DMS53 treated with DMSO at 0.1 percent for 48 hours (cell line): ENCODE data around the gene ACHE.

ENCODE experiments used
- DNase-seq: peaks from one replicate; lab custom pipeline; 2025; ENCODE audit not compliant: unreplicated experiment; lab: John Stamatoyannopoulos, UW

ACHE gene

DNA sequence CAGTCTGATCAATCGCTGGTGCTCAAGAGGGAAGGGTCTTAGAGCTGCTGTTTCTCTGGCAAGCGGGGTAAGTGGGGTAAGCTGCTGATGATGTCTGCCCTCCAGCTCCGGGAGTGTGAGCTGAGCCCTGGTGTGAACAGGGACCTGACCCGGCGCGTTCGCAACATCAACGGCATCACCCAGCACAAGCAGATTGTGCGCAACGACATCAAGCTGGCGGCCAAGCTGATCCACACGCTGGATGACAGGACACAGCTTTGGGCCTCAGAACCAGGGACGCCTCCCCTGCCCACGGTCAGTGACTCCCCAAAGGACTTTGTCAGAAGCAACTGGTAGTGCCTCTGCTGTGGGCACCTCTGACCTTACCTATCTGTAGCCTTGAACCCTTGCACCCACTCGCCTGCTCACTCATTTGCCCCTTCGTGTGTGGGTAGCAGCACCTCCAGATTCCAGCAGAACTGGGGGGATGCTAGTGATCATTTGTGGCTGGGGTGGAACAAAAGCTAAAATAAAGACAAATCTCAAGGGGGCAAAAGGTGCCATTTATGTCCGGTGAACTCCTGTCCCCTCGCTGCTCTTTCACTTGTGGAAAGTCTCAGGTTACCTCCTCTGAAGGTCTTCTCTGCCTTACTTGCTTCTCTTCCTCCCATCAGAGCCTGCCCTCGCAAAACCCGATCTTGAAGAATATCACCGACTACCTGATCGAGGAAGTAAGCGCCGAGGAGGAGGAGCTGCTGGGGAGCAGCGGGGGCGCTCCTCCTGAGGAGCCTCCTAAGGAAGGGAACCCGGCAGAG is 9.3 kb downstream of the ACHE start:
- DNase-seq, result no peak

DNA sequence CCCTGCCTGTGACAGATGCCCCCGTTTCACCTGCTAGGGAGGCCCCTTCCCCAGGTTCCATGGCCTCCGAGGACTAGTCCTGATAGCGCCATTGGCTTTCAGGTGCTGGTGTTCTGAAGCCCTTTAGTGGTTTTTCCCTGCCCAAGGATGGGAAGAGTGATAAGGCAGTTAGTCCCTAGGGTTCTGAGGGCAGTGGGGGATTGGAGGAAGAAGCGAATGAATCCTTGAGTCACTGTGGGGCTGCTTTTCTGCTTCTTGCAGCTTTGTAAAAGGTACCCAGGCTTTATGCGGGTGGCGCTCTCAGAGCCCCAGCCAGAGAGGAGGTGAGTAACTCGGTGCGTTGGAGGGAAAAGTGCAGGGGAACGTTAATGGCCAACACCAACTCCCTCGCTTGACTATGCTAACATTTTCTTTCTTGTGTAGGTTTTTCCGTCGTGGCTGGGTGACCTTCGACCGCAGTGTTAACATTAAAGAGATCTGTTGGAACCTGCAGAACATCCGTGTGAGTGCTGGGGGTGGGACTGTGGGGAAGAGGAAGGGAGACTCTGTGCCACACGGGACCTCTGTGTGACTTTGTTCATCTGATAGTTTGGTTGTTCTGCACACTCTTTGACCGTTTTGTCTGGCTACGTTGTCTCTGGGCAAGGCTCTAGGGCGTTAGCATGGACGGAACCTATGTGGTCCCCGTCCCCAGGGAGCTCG is 10.1 kb downstream of the ACHE start:
- DNase-seq, result no peak

DNA sequence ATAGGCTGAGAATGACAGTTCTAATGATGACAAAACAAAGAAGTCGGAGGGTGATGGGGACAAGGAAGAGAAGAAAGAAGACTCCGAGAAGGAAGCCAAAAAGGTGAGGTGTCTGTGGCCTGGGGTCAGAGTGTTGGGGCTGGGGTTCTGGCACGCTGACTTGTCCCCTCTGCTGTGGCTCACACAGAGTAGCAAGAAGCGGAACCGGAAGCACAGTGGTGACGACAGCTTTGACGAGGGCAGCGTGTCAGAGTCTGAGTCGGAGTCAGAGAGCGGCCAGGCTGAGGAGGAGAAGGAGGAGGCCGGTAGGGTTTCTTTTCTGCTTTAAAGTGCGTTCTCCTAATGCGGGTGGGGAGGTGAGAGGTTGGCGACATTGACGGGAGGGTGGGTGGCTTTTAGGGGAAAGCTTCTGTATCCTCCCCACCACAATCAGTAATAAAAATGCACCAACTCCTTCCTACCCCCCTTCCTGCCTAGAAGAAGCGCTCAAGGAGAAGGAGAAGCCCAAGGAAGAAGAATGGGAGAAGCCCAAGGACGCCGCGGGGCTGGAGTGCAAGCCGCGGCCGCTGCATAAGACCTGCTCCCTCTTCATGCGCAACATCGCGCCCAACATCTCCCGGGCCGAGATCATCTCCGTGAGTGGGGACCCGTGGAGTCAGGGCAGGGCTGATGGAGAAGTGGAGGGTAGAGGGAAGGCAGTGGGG is 10.8 kb downstream of the ACHE start:
- DNase-seq, result no peak

DNA sequence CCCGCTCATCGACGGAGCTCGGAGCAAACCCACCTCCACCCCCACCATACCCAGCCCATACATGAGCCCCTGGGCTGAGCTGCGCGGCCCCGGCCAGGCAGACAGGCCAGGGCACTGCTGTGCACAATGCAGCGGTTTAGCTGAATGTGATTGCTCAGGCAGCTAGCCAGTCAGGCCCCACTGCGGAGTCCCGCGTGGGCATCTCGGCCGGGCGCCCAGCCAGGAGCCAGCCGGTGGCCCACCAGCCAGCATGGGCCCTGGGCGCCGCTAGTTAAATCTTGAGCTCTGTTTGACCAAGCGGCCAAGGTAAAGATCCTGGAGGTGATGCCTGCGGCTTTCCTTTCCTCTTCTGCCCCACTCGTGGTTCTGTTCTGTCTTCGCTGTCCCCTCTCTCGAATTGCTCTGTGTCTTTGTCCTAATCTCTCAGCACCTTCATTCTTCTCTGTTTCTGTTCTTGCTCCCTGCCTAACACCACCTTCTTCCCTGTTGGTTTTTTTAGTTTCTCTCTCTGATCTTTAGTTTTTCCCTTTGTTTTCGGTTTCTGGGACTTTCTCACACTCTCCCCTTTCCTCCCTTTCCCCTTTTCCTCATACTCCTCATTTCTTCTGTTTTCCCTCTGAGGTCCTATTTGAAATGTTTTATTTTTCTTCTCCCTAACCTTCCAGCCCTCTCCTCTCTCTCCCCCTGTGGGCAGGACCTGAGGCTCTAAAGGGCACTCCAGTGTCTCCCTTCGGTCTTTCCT is 12.7 kb downstream of the ACHE start:
- no peak for DNase-seq

DNA sequence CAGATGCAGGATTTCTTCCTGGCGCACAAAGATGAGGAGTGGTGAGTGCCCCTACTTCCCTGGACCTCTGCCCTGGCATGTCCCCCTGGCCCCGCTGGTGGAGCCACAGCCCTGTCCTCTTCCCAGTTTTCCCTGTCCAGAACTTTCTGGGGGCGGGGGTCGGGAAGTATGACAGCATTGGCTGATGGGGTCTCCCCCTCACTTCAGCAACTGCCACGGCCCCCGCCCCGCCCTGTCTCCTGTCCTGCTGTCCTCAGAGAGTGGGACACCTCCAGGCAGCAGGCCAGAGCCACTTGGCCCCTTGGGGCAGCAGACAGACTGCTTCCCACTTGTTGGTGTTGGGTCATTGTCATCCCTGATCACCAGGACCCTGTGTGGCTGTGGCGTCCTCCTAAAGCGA is 13.5 kb downstream of the ACHE start:
- no peak for DNase-seq

DNA sequence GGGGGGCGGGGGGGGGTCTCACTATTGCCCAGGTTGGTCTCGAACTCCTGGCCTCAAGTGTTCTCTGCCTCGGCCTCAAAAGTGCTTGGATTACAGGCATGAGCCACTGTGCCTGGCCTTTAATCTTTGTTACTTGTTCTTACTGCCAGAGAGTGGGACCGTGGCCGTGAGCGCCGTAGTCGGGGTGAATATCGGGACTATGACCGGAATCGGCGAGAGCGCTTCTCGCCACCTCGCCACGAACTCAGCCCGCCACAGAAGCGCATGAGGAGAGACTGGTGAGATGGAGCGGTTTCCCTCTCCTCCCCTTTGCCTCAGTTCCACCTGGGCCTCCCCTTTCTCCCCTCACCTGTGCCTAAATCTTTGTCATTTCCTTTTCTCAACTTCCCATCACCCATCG is 14.6 kb downstream of the ACHE start:
- no peak for DNase-seq

DNA sequence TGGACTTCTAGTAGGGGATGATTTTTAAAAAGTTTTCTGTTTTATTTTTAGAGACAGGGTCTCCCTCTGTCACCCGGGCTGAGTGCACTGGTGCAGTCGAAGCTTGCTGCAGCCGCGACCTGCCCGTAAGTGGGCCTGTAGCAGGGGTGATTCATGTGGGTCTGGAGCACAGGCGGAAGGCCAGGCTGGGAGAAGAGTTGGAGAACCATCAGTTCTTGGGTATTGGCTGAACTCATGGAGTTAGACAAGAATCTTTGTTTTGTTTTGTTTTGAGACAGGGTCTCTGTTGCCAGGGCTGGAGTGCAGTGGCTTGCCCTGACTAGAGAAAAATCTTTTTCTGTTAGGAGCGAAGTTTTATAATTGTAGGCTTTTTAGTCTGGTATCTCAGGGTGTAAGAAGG is 15.0 kb downstream of the ACHE start:
- no peak for DNase-seq

DNA sequence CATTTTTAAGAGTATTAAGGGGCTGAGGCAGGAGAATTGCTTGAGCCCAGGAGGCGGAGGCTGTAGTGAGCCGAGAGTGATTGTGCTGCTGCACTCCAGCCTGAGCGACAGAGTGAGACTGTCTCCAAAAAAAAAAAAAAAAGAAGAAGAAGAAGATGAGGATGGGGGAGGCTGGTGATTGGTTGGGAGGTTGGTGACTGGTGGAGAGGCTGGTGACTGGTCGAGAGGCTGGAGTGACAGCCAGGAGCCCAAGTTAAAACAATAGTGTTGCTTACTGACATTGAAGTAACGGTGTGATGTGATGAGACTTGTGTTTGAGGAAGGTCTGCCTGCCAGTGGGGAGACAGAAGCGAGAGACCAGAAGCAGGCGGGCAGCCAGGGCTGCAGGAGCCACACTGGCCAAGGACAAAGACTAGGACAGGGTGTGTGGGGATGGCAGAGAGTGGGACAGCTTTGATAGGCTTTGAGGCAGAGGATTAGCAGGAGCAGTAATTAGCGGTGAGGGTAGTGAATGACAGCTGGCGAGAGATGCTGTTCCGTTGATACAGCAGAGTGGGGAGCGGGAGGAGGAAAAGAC is 15.9 kb downstream of the ACHE start:
- no peak for DNase-seq

DNA sequence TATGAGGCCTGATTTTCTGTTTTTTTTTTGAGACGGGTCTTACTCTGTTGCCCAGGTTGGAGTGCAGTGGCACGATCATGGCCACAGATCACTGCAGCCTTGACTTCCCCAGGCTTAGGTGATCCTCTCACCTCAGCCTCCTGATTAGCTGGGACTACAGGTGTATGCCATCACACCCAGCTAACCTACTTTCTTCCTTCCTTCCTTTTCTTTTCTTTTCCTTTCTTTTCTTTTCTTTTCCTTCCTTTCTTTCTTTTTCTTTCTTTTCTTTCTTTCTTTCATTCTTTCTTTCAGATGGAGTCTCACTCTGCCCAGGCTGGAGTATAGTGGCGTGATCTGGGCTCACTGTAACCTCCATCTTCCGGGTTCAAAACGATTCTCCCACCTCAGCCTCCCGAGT is 17.0 kb downstream of the ACHE start:
- DNase-seq, result no peak

DNA sequence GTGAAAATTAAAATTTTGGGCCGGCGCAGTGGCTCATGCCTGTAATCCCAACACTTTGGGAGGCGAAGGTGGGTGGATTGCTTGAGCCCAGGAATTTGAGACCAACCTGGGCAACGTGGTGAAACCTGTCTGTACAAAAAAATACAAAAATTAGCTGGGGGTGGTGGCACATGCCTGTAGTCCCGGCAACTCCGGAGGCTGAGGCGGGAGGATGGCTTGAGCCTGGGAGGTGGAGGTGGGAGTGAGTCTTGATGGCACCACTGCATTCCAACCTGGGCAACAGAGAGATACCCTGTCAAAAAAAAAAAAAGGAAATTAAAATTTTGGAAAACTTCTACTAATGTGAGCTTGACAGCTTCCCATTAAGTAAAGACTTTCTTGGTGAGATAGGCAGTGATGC is 17.7 kb downstream of the ACHE start:
- no peak for DNase-seq

DNA sequence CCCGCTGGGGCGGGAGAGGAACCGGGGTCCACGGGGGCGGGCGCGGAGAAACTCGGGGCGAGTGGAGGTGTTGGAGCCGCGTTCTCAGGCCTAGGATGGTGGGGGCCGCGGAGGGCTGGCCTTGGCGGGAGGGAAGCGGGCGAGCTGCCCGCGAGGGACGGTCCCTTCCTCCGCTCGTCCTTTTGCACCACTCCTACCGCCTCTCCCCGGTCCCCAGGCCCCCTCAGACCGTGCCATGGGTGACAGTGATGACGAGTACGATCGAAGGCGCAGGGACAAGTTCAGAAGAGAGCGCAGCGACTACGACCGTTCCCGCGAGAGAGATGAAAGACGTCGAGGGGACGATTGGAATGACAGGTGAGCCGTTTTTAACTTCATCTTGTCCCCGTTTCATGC is 20.3 kb downstream of the ACHE start:
- no peak for DNase-seq

DNA sequence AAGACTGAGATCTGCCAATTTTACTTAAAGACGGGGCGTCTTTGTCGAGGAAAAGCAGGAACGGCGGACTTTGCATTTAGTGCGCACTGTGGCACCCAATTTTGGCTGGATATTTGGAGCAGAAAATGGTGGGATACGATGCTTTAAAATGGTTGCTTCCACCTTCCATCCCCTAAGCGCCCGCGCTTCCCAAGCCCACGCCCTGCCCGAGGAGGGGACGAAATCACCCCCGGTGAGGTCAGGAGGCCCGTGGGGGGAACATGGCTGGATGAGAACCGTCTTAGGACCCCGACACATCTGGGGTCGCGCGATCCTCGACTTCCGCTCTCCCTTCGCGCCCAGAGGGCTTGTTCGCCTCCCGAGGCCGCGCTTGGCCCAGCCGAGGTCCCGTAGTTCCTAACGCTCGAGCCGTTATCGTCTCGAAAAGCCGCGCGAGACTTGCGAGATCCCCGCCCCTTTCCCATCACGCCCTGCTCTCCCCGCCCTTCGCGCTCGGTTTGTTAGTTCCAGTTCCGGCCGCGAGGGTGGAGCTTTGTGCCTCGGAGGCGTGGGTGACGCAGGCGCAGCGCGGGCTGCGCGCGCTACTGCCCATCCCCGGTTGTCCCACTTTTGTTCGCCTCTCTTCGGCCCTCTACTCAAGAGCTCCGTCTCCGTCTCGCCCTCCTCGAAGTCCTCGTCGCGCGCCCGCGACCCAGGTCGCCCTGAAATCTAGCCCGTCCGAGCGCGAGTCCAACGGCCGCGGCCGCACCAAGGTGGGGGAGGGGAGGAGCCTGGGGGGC is 20.9 kb downstream of the ACHE start, which contains the start of gene SRRT:
Gene SRRT, plus strand, starts transcription at position 527 of the 779 bp plus-strand sequence. CDS start 488 bp downstream, outside the sequence.
- peak; percentile 97 for DNase-seq

DNA sequence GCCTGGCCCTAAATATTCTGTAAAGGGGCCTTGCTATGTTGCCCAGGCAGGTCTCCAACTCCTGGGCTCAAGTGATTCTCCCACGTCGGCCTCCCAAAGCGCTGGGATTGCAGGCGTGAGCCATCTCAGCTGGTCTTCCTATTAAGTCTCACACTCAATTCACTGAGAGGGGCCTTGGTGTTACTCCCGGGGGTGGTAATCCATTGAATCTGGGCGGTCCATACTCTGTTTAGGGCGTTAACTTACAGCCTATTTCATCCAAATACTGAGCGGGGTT is 21.4 kb downstream of the ACHE start:
- no peak for DNase-seq

DNA sequence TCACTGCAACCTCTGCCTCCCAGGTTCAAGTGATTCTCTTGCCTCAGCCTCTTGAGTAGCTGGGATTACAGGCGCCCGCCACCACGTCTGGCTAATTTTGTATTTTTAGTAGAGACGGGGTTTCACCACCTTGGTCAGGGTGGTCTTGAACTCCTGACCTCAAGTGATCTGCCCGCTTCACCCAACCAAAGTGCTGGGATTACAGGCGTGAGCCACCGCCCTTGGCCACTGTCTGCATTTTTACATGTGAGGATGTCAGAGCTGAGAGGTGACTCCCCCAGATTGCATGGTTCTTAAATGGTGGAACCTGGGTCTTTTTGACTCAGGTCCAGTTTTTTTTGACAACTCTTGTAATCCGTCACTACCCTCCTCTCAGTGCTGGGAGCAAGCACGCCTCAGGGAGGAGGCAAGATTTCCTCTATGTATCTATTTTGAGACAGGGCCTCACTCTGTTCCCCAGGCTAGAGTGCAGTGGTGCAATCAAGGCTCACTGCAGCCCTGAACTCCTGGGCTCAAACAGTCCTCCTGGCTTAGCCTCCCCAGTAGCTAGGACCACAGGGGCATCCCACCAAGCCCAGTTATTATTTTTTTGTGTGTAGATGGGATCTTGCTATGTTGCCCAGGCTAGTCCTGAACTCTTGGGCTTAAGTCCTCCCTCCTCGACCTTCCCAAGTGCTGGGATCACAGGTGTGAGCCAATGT is 21.9 kb downstream of the ACHE start:
- DNase-seq, result no peak

DNA sequence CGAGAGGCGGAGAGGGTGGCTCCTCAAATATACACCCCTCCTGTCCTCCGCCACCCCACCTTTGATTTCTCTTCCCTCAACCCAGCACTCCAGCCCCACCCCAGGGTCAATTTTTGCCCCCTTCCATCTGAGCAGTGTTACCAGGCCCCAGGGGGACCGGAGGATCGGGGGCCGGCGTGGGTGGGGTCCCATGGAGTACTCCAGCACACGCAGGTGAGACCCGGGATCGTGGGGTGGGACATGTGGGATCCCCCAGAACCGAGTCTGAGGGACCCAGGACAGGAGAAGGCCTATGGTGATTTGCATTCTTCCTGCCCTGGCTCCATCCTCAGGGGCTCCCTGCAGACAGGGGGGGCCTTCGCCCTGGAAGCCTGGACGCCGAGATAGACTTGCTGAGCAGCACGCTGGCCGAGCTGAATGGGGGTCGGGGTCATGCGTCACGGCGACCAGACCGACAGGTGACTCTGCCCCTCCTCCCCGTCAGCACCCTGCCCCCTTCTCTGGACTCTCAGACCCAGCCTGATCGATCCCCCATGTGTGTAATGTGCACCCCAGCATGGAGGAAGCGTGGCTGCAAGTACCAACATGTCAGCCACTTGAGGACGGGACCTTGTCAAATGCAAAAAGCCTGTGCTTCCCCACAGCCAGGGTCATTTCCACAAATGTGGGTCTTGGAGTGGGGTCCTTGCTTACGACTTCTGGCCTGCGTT is 27.8 kb downstream of the ACHE start:
- DNase-seq, result no peak

DNA sequence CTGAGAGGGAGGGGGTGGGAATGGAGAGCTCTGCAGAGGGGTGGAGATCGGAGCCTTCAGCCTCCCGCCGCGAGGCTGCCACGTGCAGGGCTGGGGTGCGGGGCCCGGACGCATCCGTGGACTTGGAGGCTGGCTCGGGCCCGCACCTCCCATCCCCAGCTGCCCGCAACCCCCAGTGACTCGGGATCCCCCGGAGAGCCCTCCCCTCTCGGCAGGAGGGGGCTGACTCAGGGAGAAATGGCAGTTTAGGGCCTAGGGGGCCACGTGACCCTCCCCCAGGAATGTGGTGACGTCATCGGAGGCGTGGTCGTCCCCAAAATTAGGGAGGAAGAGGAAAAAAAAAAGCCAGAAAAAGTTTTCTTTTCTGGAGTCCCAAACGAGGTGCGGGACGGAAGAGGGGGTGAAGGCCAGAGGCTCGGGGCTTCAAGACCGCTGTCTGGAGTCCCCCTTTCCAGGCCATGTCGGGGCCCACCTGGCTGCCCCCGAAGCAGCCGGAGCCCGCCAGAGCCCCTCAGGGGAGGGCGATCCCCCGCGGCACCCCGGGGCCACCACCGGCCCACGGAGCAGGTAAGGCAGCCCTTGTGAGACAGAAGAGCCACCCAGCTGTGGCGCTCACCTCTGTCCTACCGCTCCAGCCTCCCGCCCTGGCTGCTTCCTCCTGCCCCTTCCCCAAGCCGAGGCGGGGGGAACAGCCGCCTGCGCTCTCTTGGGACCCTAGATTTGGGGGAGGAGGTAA is 28.5 kb downstream of the ACHE start, which contains the start of gene TRIP6:
Gene TRIP6, plus strand, starts transcription at position 348 of the 736 bp plus-strand sequence. Its CDS starts 111 bp downstream, at position 459.
- no peak for DNase-seq

DNA sequence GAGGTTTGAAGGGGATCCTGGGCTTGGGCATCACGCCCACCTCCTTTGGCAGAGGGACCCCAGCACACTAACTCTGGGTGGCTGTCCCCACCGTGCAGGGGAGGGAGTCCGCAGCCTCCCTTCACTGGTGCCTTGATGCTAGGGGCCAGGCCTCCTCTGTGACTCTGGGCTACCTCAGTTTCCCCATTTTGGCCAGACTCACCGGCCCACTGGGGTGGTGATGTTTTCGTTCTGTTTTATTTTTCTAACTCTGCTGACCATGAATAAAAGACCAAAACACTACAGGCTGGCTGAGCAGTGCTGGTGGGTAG is 29.0 kb downstream of the ACHE start:
- DNase-seq, result no peak

DNA sequence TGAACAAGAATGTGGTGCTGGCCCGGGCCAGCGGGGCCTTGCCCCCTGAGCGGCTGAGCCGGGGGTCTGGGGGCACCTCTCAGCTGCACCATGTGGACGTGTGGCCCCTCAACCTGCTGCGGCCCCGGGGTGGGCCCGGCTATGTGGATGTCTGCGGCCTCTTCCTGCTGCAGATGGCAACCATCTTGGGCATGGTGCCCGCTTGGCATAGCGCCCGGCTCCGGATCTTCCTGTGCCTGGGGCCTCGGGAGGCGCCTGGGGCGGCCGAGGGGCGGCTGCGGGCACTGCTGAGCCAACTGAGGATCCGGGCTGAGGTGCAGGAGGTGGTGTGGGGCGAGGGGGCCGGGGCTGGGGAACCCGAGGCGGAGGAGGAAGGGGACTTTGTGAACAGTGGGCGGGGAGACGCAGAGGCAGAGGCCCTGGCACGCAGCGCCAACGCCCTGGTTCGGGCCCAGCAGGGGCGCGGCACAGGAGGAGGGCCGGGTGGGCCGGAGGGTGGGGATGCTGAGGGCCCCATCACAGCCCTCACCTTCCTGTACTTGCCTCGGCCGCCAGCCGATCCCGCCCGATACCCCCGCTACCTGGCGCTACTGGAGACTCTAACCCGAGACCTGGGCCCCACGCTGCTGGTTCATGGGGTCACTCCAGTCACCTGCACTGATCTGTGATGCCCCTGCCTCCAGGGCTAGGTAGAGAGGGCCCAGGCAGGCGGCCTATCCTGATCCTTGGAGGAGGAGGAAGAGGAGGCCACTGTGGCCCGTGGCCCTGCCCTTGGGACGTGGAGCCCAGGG is 29.6 kb downstream of the ACHE start:
- peak; percentile 26 for DNase-seq
